NCI-H69 (cell line): ENCODE data around the gene CNNM2.
"Not testable (repeated sequence)": the region's sequence is repeated elsewhere in the genome, so short reads cannot be mapped to it uniquely, and the experiment has no call there.

Experiments
- DNase-seq: peaks from one replicate; lab custom pipeline; 2025; lab: John Stamatoyannopoulos, UW

CNNM2 gene

DNA sequence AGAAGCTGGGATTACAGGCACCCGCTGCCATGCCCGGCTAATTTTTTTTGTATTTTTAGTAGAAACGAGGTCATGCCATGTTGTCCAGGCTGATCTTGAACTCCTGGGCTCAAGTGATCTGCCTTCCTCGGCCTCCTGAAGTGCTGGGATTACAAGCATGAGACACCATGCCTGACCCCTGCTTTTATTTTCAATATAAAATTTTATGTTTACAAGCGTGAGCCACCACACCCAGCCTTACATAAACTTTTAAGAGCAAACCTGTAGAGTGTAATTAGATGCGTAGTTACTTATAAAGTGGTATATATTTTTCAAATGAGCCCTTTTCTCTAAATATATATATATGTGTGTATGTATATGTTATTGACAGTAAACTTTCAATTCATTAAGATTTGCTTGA lies 8.7 kb downstream of the CNNM2 start:
- DNase-seq = no peak

DNA sequence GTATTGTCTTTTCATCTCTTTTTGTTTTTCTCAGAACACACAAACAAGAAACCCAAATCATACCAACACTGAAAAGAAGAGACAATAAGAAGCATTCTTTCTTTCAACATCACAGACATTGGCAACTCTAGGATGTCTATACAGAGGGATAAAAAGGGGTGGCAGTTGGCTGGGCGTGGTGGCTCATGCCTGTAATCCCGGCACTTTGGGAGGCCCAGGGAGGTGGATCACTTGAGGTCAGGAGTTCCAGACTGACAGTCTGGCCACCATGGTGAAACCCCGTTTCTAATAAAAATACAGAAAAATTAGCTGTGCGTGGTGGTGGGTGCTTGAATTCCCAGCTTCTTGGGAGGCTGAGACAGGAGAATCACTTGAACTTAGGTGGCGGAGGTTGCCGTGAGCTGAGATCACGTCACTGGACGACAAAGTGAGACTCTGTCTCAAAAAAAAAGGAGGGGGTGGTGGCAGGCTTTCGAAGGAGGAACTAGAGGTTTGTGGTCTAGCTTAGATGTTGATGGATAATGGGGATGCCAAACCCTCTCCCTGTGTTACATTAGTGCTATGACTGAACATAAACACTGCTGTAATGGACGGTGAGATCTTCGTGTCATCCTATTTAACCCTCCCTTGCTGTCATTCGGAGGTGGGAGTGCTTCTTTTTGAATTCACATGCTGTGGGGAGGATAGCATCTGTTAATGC lies 9.4 kb downstream of the CNNM2 start:
- DNase-seq = no peak

DNA sequence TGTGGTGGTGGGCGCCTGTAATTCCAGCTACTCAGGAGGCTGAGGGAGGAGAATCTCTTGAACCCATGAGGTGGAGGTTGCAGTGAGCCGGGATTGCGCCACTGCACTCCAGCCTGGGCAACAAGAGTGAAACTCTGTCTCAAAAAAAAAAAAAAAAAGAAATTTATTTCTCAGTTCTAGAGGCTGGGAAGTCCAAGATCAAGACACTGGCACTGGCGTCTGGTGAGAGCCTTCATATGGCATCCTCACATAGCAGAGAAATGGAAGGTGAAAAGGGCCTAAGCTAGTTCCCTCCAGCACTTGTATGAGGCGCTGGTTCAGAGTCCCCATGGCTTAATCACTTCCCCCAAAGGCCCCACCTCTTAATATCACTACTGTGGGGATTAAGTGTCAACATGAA lies 10.3 kb downstream of the CNNM2 start:
- DNase-seq = not testable (repeated sequence)

DNA sequence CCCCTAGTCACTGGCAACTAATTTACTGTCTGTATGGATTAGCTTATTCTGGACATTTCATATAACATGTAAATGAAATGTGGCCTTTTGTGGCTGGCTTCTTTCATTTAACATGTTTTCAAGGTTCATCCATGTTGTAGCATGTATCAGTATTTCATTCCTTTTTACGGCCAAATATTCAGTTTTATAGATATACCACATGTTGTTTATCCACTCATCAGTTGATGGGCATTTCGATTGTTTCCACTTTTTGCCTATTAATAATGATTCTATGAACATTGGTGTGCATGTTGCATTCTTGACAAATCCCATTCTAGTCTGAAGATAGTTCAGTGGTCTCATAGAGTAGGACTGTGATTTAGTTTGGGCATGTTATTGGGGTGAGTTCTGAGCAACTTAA lies 12.6 kb downstream of the CNNM2 start:
- no peak for DNase-seq

DNA sequence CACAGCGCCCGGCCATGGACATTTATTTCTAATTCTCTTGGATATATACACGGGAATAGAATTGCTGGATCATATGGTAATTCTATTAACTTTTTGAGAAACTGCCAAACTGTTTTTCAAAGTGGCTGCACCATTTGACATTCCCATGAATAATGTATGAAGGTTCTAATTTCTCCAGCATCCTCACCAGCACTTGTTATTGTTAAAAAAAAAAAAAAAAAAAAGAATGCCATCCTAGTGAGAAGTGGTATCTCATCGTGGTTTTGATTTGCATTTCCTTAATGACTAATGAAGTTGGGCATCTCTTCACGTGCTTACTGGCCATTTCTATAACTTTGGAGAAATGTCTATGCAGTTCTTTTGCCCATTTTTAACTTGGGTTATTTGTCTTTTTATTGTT lies 13.5 kb downstream of the CNNM2 start:
- no peak for DNase-seq

DNA sequence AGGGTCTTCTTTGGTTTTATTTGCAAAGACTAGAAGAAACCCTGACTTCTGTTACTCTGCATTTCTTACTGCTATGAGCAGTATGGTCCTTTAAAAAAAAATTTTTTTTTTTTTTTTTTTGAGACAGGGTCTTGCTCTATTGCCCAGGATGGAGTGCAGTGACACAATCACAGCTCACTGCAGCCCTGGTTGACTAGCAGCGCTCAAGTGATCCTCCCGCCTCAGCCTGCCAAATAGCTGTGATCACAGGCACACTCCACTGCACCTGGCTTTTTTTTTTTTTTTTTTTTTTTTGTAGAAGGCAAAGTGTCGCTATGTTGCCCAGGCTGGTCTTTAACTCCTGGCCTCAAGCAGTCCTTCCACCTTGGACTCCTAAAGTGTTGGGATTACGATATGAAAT lies 17.4 kb downstream of the CNNM2 start:
- no peak for DNase-seq

DNA sequence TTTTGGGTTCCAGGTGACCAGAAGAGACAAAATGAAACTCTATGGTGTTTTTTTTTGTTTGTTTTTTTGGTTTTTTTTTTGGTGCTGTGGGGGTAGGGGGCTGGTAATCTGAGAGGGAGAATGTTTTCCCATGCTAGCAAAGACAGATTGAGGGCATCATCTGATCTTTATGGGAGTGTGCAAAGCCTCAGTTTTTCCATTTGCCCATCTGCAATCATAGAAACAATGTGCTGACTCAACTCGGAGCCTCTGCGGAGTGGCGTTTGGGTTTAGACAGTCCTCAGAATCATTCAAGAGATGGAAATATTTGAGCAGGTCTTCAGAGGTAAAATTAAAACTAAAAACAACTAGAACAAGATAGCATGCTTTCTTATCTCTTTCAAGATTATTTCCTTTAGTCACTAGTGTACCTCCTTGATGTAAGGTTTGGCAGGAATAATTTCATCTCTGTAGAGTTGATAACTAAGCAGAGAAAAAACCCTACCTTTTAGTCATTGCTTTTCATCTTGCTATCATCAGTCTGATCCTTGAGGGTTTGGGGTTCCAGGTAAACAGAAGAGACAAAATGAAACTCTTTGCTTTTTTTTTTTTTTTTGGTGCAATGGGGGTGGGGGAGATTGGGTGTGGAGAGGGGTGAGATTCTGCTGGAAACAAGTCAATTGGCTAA lies 18.0 kb downstream of the CNNM2 start:
- DNase-seq = no peak

DNA sequence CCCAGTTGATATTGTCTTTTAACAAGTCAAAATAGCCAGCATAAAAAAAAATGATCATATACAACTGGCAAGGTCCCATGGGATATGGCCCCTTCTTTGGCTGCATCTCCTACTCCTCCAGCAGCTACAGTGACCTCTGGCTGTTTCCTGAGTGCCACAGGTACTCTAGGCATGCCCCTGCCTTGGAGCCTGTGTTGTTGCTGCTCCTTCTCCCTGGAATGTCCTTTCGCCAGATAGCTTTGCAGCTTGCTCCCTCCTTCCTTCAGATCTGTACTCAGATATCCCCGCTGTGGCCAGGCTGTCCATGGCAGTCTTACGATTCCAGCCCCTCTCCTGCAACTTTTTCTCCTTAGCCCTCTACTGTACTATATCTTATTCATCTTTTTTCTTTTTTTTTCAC lies 23.3 kb downstream of the CNNM2 start:
- DNase-seq = no peak

DNA sequence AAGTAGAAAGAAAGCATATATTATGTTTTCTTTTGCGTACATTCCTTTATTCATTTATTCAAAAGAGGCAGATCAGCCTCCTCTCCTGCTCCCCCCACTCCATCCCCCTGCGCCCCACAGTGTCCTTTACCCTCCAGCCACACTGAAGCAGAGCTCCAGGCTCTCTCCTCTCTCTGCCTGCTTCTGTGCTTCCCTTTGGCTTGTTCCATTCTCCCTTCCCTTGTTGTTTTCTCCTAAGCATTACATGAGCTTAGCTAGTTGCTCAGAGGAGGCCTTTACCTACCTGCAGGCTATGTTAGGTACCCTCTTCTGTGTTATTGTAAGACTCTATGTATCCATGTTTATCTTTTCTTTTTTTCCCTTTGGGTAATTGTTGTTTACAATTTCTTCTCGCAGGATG lies 27.4 kb downstream of the CNNM2 start:
- no peak for DNase-seq

DNA sequence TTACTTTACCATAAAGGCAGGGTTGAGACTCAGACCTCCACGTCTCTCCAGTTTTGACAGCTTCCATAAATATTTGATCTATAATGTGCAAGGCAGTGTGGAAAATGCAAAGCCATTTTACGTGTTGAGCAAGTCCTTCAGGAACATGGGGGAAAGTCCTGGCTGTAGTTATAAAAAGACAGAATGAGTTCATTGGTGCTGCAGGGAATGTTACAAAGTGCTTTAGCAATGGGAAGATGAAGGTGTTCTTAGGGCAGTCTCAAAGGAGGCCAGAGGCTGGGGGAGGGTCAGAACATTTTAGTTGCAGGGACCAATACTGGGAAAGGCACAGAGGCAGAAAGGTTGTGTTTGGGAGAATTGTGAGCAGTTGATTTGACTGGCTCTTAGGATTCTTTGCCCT lies 27.9 kb downstream of the CNNM2 start:
- no peak for DNase-seq

DNA sequence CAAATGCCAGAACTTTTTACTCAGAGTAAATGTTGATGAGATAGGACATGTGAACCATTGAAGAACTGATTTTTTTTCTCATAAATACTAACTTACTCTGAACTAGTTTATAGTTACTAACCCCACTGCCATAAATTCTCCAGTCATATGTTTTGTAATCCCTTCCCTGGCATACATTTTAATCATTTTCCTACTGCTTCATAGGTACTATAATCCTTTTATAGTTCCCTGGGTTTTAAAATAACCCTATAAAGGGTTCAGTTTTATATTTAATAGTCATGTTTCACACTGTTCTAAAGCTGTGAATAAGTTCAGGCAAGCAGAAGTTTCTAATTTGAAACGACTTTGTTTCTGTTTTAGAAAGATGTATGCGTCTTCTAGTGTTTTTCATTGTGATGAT lies 28.9 kb downstream of the CNNM2 start:
- no peak for DNase-seq

DNA sequence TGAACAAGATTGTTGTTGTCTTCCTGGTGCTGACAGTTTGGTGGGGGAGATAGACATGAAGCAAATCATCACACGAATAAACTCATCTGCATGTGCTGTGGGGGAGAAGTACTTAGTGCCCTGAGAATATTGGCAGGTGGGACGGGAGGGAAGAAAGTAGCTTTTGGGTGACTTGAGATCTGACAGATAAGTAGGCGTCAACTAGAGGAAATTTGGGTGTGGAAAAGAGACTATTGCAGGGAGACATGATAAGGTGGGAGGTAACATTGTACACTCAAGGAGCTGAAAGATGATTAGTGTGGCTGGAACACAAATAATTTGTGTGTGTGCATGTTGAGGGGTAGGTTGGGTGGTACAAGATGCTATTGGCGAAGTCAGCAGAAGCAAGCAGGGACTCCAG lies 30.1 kb downstream of the CNNM2 start:
- DNase-seq = no peak

DNA sequence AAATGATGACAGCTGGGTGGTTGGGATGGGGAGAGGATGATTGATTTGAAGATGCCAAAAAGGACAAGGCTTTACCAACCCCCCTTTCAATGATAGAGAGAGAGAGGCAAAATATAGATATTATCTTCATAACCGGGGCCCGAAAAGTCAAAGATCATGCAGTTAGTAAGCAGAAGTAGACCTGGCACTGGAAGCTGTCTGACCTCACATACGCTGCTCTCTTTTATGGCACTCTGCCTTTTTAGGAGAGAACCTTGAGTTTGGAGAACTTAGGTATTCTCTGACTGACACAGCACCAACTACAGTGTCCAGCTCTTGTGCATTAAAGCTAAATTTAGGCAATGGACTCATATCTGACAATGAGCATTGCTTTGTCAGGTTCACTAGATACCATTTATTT lies 30.7 kb downstream of the CNNM2 start:
- DNase-seq = no peak

DNA sequence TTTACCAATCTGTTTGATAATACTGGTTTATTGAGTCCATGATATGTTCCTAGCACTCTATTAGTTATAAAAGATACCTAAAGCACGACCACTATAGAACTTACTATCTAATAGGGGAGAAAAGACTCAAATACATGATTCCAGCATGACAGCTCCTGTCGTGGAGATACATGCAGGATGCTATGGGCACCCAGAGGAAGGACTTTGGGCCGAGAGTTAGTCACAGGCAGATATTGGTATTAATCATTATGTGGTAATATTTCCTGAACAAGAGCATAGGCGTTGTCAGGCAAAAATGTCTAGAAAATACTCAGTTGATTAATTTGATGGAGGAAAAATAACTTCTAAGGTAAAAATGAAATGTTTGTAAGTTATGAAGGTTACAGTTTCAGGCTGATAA lies 31.8 kb downstream of the CNNM2 start:
- DNase-seq = no peak

DNA sequence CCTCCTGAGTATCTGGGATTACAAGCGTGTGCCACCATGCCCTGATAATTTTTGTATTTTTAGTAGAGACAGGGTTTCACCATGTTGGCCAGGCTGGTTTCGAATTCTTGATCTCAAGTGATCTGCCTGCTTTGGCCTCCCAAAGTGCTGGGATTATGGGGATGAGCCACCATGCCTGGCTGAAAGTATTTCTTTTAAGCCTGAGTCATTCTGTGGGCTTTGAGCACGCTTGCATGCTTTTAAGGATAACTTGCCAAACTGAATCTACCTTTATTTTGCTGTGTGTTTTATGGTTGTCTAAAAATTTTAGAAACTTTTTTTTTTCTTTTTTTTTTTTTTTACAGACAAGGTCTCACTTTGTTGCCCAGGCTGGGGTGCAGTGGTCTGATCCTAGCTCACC lies 33.2 kb downstream of the CNNM2 start:
- no peak for DNase-seq

DNA sequence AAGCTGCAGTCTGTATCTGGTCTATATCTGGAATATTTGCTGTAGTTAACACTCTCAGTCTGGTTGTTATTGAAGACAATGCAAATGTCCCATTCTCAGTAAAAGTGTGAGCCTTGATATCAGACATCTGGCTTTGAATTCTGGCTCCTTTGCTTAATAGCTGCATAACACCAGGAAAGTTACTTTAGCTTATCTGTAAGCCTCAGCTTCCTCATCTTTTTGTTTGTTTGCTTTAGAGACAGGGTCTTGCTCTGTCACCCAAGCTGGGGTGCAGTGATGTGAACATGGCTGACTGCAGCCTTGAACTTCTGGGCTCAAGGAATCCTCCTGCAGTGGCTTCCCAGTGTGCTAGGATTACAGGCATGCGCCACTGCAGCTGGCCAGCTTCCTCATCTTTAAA lies 41.3 kb downstream of the CNNM2 start:
- DNase-seq = no peak

DNA sequence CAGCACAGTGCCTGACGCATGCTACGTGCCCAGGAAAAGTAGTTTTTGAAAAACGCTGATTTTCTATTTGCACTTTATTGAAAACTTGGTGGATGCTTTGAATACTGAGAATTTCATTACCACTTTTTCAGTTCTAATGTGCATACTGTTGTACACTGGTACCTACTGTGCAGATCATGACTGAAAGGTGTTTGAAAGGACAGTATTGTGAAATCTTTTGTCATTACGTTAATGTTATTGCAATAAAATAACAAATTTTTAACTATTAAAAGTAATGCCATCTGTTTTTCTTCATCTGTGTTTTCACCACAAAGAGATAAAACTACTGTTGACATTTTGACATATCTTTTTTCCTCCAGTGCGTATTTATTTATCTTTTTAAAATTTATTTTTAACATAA lies 42.1 kb downstream of the CNNM2 start:
- no peak for DNase-seq

DNA sequence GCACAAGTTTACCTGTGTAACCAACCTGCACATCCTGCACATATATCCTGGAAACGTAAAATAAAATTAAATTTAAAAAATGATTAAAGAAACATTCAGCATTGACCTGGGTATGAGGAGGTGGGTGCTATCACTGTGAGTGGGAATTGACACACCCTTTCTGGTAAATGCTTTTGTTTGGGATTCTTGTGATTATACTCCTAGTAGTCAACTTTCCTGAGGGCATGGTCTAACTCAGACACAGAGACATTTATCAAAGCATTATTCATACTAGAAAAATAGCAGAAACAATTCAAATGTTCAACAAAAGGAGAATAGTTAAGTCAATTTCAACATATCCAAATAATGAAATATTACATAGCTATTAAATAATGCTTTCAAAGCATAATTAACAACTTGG lies 44.2 kb downstream of the CNNM2 start:
- DNase-seq = no peak

DNA sequence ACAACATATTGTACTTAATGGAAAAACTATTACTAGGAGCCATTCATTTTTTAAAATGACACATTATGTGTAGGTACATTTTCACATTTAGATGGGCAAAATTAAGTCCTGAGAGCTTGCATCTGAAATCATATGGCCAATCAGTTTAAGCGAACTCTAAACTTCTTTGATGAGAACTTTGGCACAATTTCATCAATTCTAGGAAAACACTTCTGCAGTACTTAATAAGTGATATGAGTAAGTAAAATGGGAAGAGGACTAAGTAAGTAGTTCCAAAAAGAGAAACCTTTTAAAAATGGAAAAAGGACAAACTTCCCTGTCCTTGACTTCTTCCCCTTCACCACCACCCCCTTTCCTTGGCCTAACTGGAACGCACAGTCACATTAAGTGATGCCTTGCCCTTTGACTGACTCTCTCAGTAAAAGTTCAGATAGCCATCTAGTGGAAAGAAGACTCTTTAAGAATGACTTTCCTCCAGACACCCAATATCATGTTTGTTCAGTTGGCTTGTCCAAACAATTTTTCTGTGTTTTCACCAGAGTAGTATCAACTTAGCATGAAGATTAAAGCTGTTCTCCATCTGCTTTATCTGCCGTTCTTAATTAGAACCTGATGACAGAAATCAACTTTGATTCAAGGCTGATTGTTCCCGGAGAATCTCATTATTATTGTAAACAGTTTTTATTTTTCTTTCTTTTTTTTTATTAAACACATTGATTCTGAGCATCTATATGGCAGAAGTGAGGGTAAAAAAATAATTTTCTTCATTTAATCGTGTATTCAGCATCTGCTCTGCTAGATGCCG lies 45.1 kb downstream of the CNNM2 start:
- DNase-seq = no peak

DNA sequence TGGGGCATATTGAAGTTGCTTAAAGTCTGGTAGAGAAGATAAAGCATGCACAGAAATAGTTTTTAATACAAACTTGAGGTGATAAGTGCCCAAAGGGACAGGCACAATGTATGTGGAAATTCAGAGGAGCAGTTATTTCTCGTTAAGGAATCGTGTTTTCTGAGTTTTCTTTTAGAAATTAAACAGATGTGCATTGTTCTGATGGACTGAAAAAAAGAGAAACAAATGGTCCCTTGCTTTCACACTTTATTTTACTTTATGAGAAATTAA lies 45.6 kb downstream of the CNNM2 start:
- no peak for DNase-seq

DNA sequence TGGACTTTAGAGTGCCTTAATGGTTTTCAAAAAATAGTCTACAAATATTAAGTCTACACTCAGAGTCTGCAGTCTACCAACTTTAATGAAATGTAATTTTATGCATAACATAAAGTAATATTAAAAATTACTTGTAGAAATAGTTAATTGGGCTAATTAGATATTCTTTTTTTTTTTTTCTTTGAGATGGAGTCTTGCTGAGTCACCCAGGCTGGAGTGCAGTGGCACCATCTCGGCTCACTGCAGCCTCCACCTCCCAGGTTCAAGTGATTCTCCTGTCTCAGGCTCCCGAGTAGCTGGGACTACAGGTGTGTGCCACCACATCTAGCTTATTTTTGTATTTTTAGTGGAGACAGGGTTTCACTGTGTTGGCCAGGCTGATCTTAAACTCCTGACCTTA lies 46.0 kb downstream of the CNNM2 start:
- not testable (repeated sequence) for DNase-seq

DNA sequence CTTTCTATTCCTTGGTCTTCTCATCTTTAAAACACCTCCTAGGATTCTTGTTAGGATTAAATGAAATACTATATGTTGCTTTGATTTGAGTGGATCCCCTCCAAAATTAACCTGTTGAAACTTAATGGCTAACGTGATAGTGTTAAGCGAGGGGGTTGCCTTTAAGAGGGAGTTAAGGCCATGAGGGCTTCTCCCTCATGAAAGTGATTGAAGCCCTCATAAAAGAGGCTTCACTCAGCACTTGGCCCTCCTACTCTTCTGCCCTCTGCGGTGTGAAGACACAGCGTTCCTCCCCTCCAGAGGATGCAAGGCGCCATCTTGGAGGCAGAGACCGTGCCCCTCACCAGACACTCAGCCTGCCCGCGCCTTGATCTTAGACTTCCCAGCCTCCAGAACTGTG lies 46.6 kb downstream of the CNNM2 start:
- DNase-seq = no peak

DNA sequence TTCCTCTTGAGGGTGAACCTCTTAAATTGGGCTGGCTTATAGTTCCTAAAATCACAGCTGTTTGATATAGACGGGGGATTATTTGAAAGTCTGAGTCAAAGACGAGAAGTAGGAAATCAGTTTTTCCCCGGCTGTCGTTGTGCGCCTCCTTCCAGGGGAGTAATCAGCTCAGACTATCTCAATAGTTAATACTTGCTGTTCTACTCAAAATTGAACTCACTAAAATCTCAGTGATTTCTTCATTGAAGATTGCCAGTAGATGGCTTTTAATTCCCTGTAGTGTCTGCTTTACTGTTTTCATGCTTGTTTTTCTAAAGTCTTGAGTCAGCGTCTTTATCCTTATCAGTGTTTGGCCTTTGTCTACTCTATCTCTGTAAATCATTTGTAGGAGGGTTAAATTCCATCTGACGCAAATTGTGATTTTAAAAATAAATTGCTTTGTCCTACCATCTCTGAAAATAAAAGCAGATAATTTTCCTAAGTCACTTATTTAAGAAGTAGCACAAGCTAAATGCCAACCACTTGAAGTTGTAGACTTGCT lies 47.3 kb downstream of the CNNM2 start:
- DNase-seq = no peak
